Upper lobe of left lung (tissue), 4 donors: ENCODE data around the gene AASDH.

ENCODE experiments used
- CTCF ChIP-seq, 6 experiments: fragments of 450-650 bp in 4 of 6; fragments of 200-600 bp in 2 of 6; sonication (generic) in 2 of 6; IDR thresholded peaks; one replicate each; pipeline ENCODE4 v1.5.1; 2016 to 2019; ENCODE audit warnings: antibody characterized with exemption in 6 of 6
- EP300 ChIP-seq, 4 donors: sonication (generic); formaldehyde crosslinking; IDR thresholded peaks; one replicate each; pipeline ENCODE4 v1.5.1; 2017; ENCODE audit warnings: antibody characterized with exemption in 4 of 4, control low read depth in 2 of 4
- POLR2A ChIP-seq, 4 donors: fragments of 450-650 bp; IDR thresholded peaks; one replicate each; pipeline ENCODE4 v1.5.1; 2016 to 2017; ENCODE audit warnings: antibody characterized with exemption in 4 of 4, mild to moderate bottlenecking in 2 of 4

- TF ChIP-seq EP300 (IDR thresholded peaks at IDR 0.05) (no peak), POLR2A (IDR thresholded peaks at IDR 0.05) (no peak), CTCF (IDR thresholded peaks at IDR 0.05) (no peak)
Measured at GRCh38 chr4:56345458-56345857, 41.8 kb downstream of the AASDH start.
